NCI-H1092 treated with DMSO at 0.1 percent for 48 hours (cell line): ENCODE data around the gene MYMK.

Source experiments
- DNase-seq: peaks from one replicate; lab custom pipeline; 2025; lab: John Stamatoyannopoulos, UW

The MYMK gene

GRCh38 chr9:133558191-133559126, 33.7 kb upstream of the MYMK start:
- DNase-seq: no peak

- no peak for DNase-seq
Observed at GRCh38 chr9:133557581-133557980, 32.8 kb upstream of the MYMK start.

GRCh38 chr9:133556354-133556753, 31.6 kb upstream of the MYMK start:
- DNase-seq: no peak

GRCh38 chr9:133554729-133555128, 30.0 kb upstream of the MYMK start:
- DNase-seq: no peak

- no peak for DNase-seq
Observed at GRCh38 chr9:133553973-133554713, 29.4 kb upstream of the MYMK start.

- no peak for DNase-seq
Observed at GRCh38 chr9:133553123-133553522, 28.4 kb upstream of the MYMK start.

GRCh38 chr9:133552236-133552635, 27.5 kb upstream of the MYMK start:
- no peak for DNase-seq

GRCh38 chr9:133551446-133551845, 26.7 kb upstream of the MYMK start:
- no peak for DNase-seq

- no peak for DNase-seq
Observed at GRCh38 chr9:133547116-133547515, 22.4 kb upstream of the MYMK start.

- DNase-seq: no peak
Observed at GRCh38 chr9:133546287-133546680, 21.5 kb upstream of the MYMK start.

GRCh38 chr9:133545494-133546286, 20.9 kb upstream of the MYMK start:
- DNase-seq: no peak

GRCh38 chr9:133543772-133544467, 19.2 kb upstream of the MYMK start:
- no peak for DNase-seq

GRCh38 chr9:133542002-133542401, 17.2 kb upstream of the MYMK start:
- no peak for DNase-seq

GRCh38 chr9:133540698-133541025, 15.9 kb upstream of the MYMK start:
- no peak for DNase-seq

- DNase-seq: no peak
Observed at GRCh38 chr9:133539991-133540697, 15.4 kb upstream of the MYMK start.

- no peak for DNase-seq
Observed at GRCh38 chr9:133538851-133539833, 14.4 kb upstream of the MYMK start.

GRCh38 chr9:133538176-133538575, 13.4 kb upstream of the MYMK start:
- DNase-seq: no peak

- DNase-seq: no peak
Observed at GRCh38 chr9:133537257-133537656, 12.5 kb upstream of the MYMK start.

- DNase-seq: no peak
Observed at GRCh38 chr9:133536536-133536935, 11.8 kb upstream of the MYMK start.

- DNase-seq: no peak
Observed at GRCh38 chr9:133536080-133536479, 11.3 kb upstream of the MYMK start.
